SK-N-MC (cell line): ENCODE measurements around the gene TMEM52.

Experiments used
- DNase-seq: peaks from one replicate; pipeline ENCODE4 v3.0.0-alpha.2; 2011; ENCODE audit warnings: low read depth, low spot score
- H3K27ac ChIP-seq: fragments of 200-600 bp; sonication (generic); 2 replicates; pipeline ENCODE4 v1.5.1; 2016; ENCODE audit warnings: mixed run types
- H3K36me3 ChIP-seq: fragments of 200-600 bp; sonication (generic); 2 replicates; pipeline ENCODE4 v1.6.1; 2017; ENCODE audit warnings: antibody characterized with exemption, low read length, mixed read lengths; ENCODE audit not compliant: insufficient read depth
- H3K4me3 ChIP-seq: fragments of 200-600 bp; sonication (generic); 2 replicates; pipeline ENCODE4 v1.5.1; 2016
- H3K9ac ChIP-seq: fragments of 200-600 bp; sonication (generic); 2 replicates; pipeline ENCODE4 v1.8.0; 2017; ENCODE audit warnings: mixed run types, mixed read lengths; ENCODE audit not compliant: insufficient read length
- H3K9me3 ChIP-seq: fragments of 200-600 bp; sonication (generic); 2 replicates; pipeline ENCODE4 v1.6.1; 2017; ENCODE audit warnings: low read depth, mild to moderate bottlenecking, antibody characterized with exemption, low read length, moderate library complexity, mixed read lengths
- EZH2 ChIP-seq: fragments of 200-600 bp; sonication (generic); IDR thresholded peaks from one replicate; pipeline ENCODE4 v1.6.1; 2017; ENCODE audit warnings: antibody characterized with exemption
- FOXP2 ChIP-seq: optimal IDR thresholded peaks from 2 replicates; pipeline ENCODE3; 2011; ENCODE audit warnings: mild to moderate bottlenecking, moderate library complexity; ENCODE audit not compliant: insufficient read depth; ENCODE audit errors: extremely low read length, control extremely low read depth
- POLR2AphosphoS5 ChIP-seq: IDR thresholded peaks from 2 replicates; pipeline ENCODE4 v1.6.1; 2012; ENCODE audit warnings: mild to moderate bottlenecking, low read depth, low read length, borderline replicate concordance

TMEM52 gene

DNA sequence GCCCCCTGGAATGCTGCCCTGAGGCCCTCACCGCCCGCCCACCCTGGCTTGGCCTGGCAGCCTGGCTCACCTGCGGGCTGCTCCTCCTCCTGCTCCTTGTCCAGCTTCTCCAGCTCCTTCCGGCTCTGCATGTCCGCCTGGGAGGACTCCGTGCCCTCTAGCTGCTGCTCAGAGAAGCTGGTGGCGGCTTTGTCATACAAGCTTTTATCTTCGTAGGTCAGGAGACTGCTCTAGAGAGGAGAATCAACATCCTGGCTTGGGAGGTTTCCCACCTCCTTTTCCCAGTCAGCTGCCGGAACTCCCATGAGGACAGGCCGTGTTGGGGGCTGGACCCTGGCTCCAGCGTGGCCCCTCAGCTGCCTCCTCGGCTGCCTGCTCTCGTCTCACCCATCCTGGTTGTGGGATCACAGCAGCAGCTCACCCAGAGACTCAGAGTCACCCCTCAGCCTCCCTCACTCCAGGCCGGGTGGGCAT, 36.6 kb upstream of the TMEM52 start:
- H3K27ac ChIP-seq = no peak overlapping the region
- no peaks in the 10 kb centered on the region for H3K36me3 ChIP-seq
- H3K9me3 ChIP-seq = no peaks in the 10 kb centered on the region
- H3K4me3 ChIP-seq = no peak overlapping the region
- no peak for DNase-seq
- no peak overlapping the region for H3K9ac ChIP-seq
- TF ChIP-seq FOXP2 (no peak), EZH2 (no peak), POLR2AphosphoS5 (no peak)

- Histone ChIP-seq H3K36me3 (no peaks in the 10 kb centered on the region), H3K27ac (no peak overlapping the region), H3K4me3 (no peak overlapping the region), H3K9me3 (no peaks in the 10 kb centered on the region), H3K9ac (no peak overlapping the region)
- DNase-seq = no peak
- TF ChIP-seq EZH2 (no peak), POLR2AphosphoS5 (no peak), FOXP2 (no peak)
Measured at GRCh38 chr1:1954831-1955441, 35.9 kb upstream of the TMEM52 start.

DNA sequence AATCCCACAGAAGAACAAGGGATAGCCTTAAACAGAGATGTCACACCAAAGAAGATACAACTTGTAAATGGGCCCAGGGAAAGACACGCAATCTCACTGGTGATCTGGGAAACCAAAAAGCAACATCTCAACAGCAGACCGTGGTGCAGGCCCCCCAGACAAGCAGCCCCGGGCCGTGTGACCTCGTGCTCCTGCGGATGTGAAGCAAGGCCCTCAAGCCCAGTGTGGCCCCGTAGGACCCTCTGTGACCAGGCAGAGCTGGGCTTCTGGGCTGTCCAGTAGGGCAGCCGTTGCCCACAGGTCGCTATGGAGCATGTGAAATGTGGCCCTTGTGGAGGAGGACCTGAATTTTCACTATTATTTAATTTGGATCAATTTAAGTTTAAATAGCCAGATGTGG, 34.9 kb upstream of the TMEM52 start:
- no peak overlapping the region for H3K9ac ChIP-seq
- TF ChIP-seq EZH2 (no peak), POLR2AphosphoS5 (no peak), FOXP2 (no peak)
- H3K36me3 ChIP-seq = no peaks in the 10 kb centered on the region
- DNase-seq = no peak
- no peak overlapping the region for H3K4me3 ChIP-seq
- H3K27ac ChIP-seq = no peak overlapping the region
- no peaks in the 10 kb centered on the region for H3K9me3 ChIP-seq

- no peak for DNase-seq
- Histone ChIP-seq H3K9ac (no peak overlapping the region), H3K9me3 (no peaks in the 10 kb centered on the region), H3K4me3 (no peak overlapping the region), H3K36me3 (no peaks in the 10 kb centered on the region), H3K27ac (no peak overlapping the region)
- TF ChIP-seq EZH2 (no peak), POLR2AphosphoS5 (no peak), FOXP2 (no peak)
Measured at GRCh38 chr1:1950940-1951339, 31.9 kb upstream of the TMEM52 start.

GRCh38 chr1:1948783-1949182, 29.7 kb upstream of the TMEM52 start:
- H3K9ac ChIP-seq = no peak overlapping the region
- H3K9me3 ChIP-seq = no peaks in the 10 kb centered on the region
- no peak overlapping the region for H3K4me3 ChIP-seq
- H3K36me3 ChIP-seq = no peaks in the 10 kb centered on the region
- no peak overlapping the region for H3K27ac ChIP-seq
- no peak for TF ChIP-seq FOXP2
- no peak for TF ChIP-seq EZH2
- no peak for TF ChIP-seq POLR2AphosphoS5
- no peak for DNase-seq

- H3K9ac ChIP-seq = no peak overlapping the region
- no peak for DNase-seq
- no peaks in the 10 kb centered on the region for H3K36me3 ChIP-seq
- H3K27ac ChIP-seq = no peak overlapping the region
- H3K9me3 ChIP-seq = no peaks in the 10 kb centered on the region
- no peak overlapping the region for H3K4me3 ChIP-seq
- no peak for TF ChIP-seq EZH2
Measured at GRCh38 chr1:1947493-1947892, 28.4 kb upstream of the TMEM52 start.

DNA sequence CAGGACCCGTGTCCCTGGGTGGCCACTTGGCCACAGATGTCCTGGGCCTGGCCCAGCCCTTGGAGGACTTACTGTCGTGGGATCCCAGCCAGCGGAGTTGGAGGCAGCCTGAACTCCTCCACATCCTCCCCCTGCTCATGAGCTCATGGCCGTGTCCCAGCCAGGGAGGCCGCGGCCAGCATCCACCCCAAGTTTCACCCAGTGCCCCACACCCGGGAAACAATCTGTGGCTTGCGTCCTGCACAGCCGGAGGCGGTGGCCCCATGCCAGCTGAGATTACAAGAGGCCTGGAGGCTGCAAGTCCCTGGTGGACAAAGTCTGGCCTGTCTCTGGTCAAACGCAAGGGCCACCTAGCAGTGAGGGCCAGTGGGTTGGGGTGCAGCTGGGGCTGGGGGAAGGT, 27.5 kb upstream of the TMEM52 start:
- TF ChIP-seq FOXP2 (no peak), POLR2AphosphoS5 (no peak), EZH2 (no peak)
- Histone ChIP-seq H3K4me3 (no peak overlapping the region), H3K27ac (no peak overlapping the region), H3K9ac (no peak overlapping the region), H3K36me3 (no peaks in the 10 kb centered on the region), H3K9me3 (no peaks in the 10 kb centered on the region)
- DNase-seq = no peak

DNA sequence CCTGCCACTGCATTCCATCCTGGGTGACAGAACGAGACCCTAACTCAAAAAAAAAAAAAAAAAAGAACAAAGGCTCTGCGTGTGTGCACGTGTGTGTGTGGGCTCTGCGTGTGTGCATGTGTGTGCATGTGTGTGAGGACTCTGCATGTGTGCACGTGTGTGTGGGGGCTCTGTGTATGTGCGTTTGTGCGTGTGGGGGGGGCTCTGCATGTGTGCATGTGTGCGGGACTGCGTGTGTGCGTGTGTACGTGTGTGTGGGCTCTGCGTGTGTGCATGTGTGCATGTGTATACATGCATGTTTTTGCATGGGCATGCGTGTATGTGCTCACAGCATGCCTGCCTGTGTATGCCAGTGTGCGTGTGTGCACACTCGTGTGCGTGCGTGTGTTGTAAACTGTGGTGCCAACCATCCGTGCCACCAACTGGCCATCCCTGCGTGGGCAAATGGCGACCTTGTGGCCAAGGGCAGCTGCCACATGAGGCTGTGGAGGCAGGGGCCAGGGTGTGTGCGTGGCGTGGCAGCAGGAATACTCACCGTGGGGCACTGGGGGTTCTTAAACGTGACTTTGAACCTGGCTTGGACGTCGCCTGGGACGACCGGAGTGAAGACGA, 26.8 kb upstream of the TMEM52 start:
- no peak for TF ChIP-seq POLR2AphosphoS5
- no peak for TF ChIP-seq FOXP2
- TF ChIP-seq EZH2 = no peak
- Histone ChIP-seq H3K9me3 (no peaks in the 10 kb centered on the region), H3K4me3 (no peak overlapping the region), H3K27ac (no peak overlapping the region), H3K9ac (no peak overlapping the region), H3K36me3 (no peaks in the 10 kb centered on the region)
- DNase-seq = no peak
